A549 (cell line): ENCODE results near the gene PRODH.

Experiments used
- POLR2A ChIP-seq: IDR thresholded peaks from 2 replicates; pipeline ENCODE4 v1.6.1; 2012; ENCODE audit warnings: mild to moderate bottlenecking, low read length
- TF ChIP-seq, protein P1 (sequence below): fragments of >200 bp; sonication (Bioruptor Twin); formaldehyde crosslinking; IDR thresholded peaks from 3 replicates; pipeline ENCODE4 v1.5.1; 2016

DNA sequence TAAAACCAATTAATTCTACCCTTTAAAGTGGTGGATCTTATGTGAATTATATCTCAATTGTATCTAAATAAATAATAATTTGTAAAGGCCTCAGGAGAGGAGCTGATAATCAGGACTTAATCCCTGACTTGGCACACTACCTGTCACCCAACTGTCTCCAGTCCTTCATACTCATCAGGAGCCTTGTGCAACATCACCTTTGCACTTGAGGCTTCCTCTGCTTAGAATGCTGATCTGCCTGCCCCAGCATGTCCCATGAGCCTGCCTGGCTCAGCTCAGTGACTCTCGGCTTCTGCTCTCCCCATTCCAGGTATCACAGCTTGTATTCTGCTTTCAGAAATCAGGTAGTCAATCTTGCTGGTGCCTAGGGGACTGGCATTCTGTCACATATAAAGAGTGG is 43.9 kb upstream of the PRODH start:
- no peak for TF ChIP-seq POLR2A
- TF ChIP-seq, protein P1, sequence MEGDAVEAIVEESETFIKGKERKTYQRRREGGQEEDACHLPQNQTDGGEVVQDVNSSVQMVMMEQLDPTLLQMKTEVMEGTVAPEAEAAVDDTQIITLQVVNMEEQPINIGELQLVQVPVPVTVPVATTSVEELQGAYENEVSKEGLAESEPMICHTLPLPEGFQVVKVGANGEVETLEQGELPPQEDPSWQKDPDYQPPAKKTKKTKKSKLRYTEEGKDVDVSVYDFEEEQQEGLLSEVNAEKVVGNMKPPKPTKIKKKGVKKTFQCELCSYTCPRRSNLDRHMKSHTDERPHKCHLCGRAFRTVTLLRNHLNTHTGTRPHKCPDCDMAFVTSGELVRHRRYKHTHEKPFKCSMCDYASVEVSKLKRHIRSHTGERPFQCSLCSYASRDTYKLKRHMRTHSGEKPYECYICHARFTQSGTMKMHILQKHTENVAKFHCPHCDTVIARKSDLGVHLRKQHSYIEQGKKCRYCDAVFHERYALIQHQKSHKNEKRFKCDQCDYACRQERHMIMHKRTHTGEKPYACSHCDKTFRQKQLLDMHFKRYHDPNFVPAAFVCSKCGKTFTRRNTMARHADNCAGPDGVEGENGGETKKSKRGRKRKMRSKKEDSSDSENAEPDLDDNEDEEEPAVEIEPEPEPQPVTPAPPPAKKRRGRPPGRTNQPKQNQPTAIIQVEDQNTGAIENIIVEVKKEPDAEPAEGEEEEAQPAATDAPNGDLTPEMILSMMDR: no peak
